GM21786 (cell line): ENCODE data around the gene NGFR.

Experiments used
- ATAC-seq: cut with Tn5 transposase; IDR thresholded peaks from one replicate; pipeline ENCODE4 v1.9.1; 2021; ENCODE audit not compliant: unreplicated experiment

NGFR gene

DNA sequence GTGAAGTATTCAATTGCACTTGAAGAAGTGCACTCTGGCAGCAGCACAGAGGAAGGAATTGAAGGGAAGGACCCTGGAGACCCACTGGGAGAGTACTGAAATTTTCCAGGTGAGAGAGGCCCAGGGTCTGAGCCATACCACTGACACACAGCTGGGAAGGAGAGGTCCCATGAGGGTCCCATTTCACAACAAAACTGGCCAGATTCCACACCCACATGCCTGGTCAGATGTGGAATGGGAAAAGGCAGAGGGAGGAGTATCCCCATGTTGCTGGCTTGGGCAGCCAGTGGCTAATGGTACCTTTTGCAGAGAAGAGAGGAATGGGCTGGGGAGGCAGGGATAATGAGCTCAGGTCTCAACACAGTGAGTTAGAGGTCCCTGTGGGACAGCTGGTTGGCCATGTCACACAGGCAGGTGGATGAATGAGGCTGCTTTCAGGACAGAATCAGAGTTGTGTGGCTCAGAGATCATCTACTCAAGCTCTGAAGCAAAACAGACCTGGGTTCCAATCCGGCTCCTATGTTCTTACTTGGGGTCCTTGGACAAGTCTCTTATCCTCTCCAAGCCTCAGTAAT is 26.2 kb upstream of the NGFR start:
- no peak for ATAC-seq

DNA sequence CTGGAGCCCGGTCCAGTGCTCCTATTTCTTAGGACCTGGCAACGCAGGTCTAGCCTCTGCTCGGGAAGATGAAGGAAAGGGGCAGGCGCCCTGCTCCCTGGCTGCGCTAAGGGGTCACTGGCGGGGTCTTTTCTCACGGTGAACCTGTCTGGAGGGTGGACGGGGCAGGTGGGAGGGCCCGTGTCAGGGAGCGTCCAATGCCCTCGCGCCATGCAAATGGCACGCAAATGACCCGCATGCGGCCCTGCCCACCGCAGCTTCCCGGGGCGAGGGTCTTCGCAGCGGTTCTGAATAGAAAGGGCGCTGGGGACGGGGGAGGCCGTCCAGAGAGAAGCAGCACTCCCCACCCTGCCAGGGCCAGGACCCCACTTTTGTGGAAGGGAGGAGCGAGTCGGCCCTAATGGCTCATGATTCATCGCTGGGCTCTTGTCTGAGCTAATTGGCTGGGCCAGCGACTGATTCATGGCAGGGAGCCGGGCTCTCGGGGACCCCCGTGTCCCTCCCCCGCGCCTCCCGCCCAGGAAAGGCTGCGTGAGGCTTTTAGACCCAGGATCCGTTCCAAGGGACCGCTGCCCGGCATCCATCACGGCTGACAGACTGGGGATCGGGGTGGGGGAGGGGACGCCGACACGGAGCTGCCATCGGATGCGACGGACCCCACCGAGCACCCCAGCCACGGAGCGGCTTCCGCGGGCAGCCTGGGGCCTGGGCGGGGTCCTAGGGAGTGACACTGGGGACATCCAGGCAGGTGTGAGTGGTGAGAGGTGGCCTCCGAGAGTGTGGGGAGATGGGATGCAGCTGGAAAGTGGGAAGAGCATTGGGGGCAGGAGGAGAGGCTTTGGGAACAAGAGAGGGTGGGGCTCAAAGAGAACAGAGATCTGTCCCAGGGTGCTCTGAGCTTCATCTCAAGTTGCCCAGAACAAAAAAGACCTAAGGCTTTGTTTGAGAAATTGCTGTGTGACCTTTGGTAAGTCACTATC is 25.0 kb upstream of the NGFR start:
- ATAC-seq, result no peak

DNA sequence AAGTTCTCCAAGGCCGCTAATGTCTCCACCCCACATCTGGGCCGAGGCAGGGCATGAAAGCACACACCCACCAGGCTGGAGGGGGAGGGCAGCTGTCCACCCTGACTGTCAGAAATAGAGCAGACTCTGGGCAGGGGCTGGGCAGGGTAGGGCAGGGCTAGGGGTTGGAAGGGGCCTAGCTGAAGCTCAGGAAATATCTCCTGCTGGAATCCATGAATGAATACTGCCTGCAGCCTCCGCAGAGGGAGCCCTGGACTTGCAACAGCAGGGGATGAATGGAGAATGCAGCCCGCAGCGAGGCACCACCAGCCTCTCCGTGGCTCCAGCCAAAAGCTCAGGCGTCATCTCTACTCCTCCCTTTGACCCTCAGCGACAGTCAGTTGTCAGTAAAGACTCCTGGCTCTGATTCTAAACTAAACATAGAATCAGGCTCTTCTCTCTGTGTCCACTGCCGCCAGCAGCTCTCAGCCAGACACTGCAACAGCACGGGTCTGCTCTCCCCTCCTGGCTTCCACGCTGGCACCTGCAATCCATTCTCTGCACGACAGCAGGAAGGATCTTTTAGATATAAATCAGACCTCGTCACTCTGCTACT is 23.9 kb upstream of the NGFR start:
- ATAC-seq, result no peak

DNA sequence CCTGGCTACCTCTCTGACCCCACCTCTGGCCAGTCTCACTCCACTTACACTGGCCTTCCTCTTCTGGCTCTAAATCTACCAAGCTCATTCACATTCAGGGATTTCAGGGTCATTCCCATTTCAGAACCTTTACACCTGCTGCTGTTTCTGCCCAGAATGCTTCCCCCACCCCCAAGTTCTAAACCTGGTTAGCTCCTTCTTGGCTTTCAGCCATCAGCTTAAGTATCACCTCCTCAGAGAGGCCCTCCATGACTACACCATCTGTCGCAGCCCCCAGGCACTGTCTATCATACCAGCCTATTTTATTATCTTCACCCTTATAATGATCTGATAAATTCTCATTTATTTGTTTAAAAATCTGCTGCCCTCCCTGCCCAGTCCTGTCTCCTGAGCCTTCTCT is 23.3 kb upstream of the NGFR start:
- ATAC-seq, result no peak

DNA sequence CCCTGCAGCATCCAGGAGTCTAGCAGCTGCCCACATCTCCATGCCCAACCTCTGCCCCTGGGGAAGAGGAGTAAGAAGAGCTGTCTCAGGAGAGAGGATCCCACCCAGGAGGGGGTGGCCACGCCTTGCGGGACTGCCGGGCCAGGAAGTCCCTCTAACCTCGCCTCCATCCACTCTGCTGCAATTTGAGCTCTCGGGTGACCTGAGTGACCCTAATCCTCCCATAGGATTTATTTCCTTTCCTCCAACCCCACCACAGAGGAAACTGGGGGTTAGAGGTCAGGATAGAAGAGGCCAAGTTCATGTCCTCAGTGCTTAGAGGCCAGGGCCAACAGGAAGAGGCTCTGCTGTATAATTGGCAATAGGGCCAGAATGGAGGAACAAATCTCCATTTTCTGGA is 22.6 kb upstream of the NGFR start:
- ATAC-seq, result no peak

DNA sequence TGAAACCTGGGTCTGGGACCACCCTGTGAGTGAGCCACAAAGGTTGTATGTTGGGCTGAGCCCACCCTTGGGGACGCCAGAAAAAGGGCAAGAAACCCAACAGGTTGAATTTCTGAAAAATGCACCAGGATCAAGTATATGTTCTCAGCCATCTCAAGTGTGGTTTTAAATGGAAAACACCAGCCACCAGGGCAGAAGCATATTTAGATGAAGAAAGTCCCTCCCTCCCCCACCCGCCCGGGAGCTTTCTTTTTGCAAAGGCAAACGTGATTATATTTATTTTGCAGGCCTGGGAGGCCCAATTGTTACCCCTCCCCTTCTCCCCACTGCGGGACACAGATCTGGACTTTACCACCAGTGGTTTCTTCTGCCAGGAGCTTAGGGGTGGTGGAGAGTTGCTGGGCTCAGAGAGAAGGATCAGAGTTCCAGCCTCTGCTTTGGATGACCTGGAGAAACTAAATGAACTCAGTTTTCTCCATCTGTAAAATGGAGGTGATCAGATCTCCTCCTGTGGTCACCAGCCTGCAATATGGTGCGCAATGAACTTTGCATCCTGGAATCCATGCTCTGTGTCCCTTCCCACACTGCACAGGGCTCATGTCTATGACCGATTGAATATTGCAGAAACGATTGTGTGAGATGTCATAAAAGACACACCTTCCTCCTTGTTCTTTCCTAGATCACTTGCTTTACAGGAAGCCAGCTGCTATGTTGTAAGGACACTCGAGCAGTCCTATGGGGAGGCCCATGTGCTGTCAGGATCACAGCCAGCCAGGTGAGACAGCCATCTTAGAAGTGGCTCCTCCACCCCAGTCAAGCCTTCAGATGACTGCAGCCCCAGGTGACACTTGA is 21.0 kb upstream of the NGFR start:
- no peak for ATAC-seq

DNA sequence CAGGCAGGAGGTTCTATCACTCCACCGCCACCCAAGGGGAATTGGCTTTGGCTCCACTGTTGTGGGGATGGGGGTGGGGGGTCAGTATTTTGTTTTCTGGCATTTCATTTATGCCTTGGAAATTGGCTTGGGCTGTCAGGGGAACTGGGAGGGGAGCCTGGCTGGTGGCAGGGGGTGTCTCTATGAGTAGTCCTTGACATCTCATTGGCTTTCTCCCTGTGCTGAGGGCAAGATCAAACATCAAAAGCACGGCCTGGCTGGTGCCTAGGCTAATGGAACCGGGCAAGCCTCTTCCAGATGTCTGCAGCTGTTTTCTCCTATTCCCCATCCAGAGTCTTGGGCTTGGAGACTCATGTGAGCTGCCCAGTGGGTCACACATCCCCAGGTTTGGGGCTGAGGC is 17.4 kb upstream of the NGFR start:
- no peak for ATAC-seq

DNA sequence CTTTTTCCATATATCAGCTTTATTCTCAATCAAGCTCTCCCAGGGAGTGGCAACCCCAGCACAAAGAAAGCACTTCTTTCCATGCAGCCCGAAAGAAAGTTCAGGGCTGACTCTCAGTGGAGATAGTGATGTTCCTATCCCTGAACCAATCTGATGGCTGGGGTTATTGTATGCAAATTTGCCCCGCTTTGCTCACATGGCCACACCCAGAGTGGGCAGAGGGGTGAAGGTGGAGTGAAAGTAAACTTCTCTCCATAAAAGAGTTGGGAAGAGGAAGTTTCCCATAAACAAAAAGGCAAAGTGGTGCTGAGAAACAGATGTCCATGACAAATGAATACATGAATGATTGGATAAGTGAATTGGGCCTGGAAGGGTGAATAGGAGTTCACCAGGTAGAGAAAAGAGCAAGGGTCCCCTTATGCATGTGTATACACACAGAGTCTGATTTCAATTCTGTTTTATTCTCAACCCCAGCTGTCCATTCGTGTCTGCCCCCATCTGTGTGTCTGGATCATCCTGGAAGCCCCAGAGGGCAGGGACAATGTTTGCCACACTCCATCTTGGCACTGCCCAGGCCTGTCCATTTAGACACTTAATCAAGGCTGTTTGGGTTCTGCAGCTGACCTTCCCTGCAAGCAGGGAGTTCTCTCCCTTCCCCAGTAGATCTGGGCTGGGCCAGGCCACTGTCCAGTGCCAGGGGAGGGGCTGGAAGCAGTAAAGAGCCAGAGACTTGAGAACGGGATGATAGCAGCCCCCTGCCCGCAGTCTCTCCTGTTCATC is 14.1 kb upstream of the NGFR start:
- no peak for ATAC-seq

DNA sequence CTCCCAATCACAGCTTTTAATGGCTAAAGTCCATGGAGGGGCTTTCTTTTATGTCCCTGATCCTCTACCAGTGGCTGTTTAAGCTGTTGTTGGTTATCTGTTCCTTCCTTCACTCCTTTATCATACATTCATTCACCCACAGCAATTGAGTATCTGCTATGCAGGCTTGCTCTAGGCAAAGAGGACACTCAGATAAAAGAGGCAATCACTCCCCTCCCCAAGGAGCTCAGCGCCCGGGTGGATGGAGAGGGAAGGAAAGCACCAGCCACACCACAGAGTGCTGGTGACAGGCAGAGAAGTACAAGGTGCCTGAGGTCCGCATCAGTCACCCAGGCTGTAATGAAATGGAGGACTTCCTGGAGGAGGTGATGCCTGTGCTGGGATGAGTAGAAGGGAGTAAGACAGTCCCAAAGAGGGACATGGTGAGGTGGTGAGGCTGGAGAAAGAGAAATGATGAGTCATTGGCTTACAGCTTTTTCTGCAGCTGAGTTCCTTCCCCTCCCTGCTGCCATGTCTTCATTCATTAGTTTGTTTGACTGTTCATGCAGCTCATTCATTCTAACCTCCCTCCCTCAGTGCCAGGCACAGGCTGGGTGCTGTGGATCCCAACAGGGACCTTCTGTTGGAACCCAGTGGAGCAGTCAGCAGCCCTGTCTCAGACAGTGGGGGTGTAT is 12.8 kb upstream of the NGFR start:
- ATAC-seq, result no peak

DNA sequence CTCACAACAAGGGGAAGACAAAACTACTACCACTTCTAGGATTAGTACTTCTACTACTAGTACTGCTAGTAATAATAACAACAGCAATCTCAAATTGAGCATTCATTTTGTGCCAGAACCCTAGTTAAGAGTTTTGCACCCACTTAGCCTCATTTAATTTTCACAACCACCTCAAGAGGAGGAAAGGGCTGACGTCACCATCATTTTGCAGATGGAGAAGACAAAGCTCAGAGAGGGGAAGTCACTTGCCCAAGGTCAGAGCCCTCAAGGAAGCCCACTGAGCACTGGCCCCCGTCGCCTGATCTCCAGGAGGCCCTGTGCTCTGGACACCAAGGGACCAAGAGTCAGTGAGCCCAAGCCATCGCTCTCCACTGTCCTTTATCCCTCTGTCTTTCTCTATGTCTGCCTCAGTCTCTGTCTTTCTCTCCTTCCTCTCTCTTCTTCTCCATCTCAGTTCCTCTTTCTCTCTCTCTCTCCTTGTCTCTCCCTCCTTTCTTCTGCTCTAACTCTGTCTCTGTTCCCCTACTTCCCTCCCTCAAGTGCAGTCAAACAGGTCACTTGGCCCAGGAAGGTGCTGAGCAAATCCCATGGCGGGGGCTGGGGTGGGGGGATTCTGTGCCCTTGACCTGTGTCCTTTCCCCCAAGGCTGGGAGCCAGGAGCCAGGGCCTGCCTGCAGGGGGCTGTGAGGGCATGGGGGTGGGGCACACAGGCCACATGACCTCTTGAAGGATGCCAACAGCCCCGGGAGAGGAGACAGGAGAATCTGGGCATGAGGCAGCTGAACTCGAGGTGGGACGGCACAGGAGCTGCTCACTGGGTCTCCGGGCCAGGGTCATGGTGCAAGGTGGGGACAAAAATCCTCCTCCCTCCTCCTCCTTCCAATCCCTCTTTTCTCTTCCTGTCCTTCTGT is 11.2 kb upstream of the NGFR start:
- no peak for ATAC-seq

DNA sequence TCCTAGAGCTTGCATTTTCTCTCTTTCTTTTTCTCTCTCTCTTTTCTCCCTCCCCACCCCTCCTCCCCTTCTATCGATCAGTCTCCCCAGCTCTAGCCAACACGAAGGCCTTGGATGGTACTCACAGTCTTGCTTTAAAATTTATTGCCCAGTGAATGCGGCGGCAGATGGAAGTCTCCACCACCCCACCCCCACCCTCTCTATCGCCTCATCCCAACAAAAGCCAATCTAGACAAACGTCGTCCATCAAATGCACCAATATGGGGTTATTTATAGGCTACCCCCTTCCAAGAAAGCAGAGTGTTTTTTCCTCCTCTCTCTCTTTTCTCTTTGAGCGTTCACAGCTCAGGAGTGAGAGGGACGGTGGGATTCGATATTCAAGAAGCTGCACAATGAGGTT is 10.5 kb upstream of the NGFR start:
- ATAC-seq, result no peak

DNA sequence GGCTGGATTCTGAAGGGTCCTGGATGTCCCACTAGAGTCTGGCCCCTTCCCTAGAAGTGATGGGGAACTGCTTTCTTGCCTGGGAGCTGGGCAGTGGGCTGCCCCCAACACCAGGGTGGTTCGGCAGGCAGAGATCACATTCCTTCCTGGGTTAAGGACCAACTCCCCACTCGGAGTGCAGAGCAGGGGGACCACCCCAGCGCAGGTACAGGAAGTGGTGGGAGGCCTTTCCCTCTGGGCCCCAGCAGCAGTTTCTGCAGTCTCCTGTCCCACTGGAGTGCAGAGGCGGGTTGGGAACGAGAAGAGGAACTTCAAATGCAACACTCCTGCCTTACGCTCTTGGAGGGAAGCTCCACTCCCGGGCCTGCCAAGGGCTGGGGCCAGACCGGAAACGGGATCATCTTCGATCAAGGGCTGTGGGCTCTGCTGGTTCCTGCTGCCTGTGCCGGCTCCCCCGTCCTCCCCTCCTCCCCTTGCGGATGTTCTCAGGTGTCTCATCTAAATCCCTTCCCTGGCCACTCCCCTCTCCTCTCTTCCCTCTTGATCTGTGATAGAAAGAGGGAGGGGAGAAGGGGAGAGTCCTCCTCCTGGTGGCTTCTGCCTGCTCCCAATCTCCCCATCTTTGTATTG is 9.0 kb upstream of the NGFR start:
- no peak for ATAC-seq

DNA sequence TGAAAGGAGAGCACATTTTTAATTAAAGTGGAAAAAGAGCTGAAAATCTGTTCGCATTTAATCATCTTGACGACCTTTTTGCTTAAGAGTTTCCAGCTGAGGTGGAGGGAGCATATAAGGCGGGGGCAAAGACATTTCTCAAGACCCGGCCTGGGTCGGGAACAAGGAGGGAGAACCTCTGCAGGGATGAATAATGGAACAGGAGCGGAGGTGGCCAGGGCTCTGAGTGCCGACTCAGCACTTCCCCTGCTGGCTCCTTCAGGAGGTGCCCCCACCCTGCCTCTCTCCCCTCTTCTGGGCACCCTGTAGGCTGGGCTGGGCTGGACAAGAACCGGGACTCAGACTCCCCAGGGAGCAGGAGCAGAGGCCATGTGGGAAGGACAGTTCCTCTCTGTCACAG is 7.9 kb upstream of the NGFR start:
- no peak for ATAC-seq

DNA sequence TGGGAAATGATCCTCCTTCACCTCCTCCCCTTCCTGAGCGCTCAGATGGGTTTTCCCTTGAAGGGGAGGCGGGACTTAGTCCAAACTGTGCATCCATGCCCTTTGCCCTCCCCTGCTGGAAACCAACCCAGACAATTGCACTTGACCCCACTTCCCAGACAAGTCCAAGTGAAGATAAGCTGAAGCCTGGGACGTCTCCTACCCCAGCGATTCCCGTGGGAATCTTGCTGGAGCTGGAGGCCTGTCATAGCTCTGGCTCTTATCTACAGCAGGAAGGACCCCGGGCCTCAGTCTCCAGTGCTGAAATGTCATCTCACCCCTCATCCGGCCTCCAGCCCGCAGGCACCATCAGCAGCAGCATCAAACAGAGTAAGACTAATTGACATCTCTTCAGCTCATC is 6.5 kb upstream of the NGFR start:
- no peak for ATAC-seq

DNA sequence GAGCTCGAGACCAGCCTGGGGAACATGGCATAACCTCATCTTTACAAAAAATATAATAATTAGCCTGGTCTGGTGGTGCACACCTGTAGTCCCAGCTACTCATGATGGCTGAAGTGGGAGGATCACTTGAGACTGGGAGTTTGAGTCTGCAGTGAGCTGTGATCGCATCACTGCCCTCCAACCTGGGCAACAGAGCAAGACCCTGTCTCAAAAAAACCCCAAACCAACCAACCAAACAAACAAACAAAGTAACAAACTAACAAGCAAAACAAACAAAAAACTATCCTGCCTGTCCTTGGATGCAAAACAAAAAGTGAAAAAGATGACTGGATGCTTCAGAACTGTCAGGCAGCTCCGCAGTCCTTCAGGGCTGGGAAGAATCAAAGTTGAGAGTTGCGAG is 5.7 kb upstream of the NGFR start:
- ATAC-seq, result no peak

DNA sequence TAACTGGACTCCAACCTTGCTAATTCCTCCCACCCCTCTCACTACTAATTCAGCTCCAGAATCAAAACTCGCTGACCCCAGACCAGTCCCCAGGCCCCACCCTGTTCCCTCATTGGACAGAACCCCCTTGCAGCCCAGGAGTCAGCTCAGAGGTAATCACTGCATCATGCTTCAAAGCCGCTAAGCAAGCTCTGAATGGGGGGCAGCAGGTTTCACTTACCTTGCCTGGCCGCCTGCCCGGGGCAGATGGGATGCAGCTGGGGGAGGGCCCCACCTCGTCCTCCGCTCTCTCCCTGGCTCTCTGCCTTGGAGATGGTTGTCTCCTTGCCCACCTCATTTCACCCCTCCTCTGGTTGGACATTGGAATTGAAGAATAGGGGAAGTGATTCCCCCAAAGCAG is 4.8 kb upstream of the NGFR start:
- ATAC-seq, result no peak

DNA sequence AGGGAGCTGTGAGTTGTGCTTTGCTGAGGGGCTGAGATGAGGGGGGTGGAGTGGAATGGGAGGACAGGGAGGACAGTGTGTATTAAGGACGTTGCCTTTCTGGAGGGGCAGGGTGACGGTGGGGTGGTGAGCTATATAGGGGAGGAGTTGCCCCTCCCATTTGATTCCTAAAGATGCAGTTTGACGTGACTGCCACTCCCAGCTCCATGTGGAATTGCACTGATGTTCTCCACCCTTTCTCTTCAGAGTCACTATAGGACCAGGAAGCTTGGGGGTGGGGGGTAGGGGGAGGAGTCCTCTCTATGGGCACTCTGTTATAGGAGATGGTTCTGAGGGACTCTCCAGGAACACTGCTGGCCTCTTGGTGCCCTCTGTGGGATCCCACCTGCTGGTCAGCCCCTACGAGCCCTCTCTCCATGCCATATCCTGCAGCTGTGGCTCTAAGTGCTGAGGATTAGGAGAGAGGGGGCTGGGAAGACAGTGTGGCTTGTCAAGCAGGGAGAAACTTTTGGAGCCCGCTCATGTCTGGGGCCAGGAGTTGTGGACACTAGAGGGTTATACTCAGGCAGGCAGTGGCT is 3.8 kb upstream of the NGFR start:
- no peak for ATAC-seq

DNA sequence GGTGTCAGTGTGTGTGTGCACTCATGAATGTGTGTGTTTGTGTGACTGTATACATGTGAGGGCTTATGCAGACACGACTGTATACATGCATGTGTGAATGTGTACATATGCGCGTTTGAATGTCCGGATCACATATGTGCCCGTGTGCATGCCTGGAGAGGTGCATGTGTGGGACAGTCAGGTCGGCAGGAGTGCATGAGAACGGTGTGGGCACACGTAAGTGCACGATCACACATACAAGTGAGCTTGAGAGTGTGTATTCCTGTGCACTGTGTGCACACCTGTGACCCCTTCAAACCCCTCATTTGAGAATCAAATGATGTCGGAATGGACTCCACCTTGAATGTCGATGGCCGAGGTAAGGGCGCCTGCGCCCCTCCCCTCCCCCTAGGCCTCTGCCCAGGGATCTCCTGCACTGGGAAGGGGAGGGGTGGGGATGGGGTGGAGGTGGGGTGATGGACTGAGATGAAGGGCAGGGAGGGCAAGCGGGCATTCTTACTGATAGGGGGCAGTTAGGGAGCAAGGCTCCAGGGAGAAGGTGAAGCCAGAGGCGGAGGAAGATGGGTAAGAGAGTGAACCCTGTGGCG is 601 bp upstream of the NGFR start:
- no peak for ATAC-seq
